HG03521 (cell line): ENCODE results near the gene ZNF416.
A peak's percentile ranks its signal among the peaks of the same experiment; 100 is the strongest.

Experiments
- ATAC-seq: cut with Tn5 transposase; IDR thresholded peaks from one replicate; pipeline ENCODE4 v1.9.1; 2021; ENCODE audit warnings: mild to moderate bottlenecking, moderate library complexity; ENCODE audit not compliant: unreplicated experiment

ZNF416 gene

DNA sequence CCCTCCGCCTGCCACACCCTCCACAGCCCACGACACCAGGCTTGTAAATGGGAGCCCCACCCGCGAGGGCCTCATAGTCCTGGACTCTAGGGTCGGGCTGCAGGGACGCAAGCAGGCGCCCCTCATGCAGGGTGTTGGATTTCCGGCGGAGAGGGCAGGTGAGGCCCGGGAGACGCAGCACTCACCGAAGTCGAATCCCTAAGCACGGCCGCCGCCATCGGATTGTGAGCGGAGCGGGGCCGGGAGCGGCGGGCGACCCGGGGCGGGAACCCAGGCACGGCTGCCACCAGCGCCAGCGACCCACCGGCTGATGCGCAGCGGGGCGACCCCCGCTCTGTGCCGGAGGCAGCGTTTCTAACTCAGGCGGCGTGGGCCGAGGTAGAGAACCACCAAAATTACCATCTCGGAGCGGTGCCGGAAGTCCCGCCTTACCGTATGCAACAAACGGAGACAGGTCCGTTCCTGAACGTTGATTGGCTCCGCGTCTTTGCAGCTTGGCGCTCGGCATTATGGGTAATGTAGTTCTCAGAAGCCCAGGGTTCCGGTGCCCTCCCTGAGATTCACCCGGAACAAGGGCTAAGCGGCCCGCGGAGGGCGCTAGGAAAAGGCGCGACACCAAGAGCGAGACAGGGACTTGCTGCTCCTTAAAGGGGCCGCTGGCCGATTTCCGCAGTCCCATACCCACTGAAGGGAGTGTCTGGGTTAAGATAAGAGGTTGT is at the start of gene ZNF416:
Gene ZNF416, minus strand, starts transcription at position 425 of the 719 bp plus-strand sequence. Its CDS starts 207 bp downstream, at position 218.
- ATAC-seq, result peak; percentile 92

DNA sequence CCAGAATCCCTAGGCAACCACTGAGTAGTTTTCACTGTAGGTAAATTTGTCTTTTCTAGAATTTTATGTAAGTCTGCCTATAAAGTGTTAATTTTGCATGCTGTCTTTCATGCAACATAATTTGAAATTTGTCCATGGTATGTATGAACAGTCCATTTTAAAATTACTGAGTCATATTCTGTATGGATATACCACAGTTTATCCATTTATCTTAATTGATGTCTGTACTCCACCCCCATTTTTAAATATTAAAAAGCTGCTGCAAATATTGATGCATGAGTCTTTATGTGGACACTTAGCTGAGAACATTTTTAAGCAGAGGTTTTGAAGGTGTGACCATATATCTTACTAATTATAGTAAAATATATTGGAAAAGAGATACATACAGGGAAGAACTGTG is 44.4 kb upstream of the ZNF416 start:
- ATAC-seq, result no peak

DNA sequence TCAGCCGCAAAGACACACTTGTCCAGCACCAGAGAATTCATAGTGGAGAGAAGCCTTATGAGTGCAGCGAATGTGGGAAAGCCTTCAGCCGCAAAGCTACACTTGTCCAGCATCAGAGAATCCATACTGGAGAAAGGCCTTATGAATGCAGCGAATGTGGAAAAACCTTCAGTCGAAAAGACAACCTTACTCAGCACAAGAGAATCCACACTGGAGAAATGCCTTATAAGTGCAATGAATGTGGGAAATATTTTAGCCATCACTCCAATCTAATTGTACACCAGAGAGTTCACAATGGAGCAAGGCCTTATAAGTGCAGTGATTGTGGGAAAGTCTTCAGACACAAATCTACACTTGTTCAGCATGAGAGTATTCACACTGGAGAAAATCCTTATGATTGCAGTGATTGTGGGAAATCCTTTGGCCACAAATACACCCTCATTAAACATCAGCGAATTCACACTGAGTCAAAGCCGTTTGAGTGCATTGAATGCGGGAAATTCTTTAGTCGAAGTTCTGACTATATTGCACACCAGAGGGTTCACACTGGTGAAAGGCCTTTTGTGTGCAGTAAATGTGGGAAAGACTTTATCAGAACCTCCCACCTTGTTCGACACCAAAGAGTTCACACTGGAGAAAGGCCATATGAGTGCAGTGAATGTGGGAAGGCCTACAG is 42.1 kb upstream of the ZNF416 start:
- ATAC-seq, result no peak

DNA sequence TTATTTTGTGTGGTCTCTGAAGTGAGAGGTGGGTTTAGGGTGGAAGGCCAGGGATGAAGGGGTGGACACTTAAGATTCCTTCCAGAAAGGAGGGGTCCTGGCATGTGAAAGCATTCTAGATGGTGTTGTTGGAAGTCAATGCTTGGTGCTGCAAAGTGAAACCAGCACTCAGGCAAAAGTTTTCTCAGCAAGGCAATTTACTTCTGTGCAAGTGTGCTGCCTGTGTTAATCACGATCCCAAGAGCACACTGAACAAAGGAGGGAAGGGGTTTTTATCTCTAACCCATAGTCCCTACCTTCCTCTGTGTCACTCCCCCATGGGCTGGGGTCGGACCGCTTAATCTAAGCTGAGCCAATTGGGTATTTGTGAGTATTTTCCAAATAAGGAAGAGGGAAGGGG is 36.6 kb upstream of the ZNF416 start:
- no peak for ATAC-seq

DNA sequence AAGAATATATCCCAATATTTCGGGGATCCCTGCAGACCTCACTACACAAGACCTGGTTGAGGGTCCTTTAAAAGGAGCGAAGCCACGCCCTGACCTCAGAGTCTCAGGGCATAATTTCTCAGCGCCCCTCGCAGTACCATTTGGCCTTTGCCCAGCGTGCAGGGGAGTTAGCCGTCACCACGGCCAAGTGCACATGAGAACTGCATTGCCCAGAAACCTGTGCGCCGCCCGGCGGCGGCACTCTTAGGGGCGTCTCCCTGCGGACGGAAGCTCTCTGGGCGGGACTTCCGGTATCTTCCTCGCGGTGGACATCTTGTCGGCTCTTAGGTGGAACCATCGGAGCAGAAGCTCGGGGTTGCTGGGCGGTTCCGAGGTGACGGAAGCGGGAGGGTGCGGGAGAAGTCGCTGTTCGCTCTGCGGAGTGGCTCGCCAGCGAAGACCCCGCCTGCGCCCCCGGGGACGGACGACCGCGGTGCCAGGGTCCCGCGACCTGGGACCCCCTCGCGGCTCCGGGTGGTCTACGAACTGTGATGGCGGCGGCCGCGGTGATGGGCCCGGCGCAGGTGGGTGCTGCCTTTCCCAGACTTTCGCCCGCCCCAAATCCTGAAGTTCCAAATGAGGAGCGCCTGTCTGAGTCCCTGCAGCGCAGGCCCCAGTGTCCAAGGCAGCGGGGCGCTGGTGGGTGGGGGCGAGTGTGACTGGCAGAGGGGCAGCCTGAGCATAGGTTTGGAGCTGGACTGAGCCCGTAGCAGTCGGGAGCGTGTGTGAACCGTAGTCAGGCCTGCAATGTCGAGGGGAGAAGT is 35.4 kb upstream of the ZNF416 start, which contains the start of gene ZNF134:
Gene ZNF134, plus strand, starts transcription at position 302 of the 803 bp plus-strand sequence. CDS start 5,227 bp downstream, outside the sequence.
- ATAC-seq, result peak; percentile 95

DNA sequence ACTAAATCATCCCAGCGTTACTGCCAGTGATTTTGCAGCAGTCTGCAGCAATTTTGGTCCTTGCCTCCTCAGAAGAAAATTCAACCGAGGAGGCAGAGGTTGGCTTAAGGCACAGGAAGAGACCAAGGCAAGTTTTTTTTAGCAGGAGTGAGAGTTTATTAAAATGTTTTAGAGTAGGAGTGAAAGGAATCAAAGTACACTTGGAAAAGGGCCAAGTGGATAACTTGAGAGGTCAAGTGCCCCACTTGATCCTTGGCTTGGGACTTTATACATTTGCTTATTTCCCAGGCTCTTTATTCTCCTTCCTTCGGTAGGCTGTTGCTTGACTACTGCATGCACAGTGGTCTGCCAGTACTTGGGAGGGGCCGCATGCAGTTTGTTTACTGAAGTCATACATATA is 32.4 kb upstream of the ZNF416 start:
- no peak for ATAC-seq

DNA sequence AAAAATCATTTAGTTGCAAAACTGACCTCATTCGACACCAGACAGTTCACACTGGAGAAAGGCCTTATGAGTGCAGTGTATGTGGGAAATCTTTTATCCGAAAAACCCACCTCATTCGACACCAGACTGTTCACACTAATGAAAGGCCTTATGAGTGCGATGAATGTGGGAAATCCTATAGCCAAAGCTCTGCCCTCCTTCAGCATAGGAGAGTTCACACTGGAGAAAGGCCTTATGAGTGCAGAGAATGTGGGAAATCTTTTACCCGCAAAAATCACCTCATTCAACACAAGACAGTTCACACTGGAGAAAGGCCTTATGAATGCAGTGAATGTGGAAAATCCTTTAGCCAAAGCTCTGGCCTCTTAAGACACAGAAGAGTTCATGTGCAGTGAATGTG is 28.2 kb upstream of the ZNF416 start:
- no peak for ATAC-seq

DNA sequence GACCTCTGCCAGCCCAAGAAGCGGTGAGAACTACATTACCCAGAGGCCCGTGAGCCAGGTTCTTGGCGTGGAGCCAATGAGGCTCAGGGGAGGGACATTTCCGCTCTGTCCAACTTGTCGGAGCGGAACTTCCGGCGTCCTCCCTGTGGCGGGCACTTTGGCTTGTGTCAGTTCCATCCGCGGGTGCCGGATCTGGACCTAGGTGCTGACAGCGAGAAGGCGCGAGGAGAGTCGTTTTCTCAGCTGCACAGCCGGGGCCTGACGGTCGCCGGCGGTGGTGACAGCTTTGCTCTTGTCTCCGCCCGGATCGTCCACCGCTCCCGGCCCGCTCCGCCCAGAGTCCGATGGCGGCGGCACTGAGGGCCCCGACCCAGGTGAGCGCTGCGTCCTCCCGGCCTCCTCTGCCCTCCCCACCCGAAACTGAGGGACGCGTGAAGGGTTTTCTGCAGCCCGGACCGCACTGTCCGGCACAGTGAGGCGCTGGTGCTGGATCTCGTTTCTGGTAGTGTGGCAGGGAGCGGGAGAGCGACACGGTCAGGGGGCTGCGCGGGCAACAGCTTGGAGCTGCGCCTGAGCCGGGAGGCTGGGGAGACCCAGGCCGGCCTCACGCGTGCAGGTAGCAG is 21.2 kb upstream of the ZNF416 start, which contains the start of gene ZNF530:
Gene ZNF530, plus strand, starts transcription at position 125 of the 623 bp plus-strand sequence. CDS start 4,461 bp downstream, outside the sequence.
- peak; percentile 88 for ATAC-seq

DNA sequence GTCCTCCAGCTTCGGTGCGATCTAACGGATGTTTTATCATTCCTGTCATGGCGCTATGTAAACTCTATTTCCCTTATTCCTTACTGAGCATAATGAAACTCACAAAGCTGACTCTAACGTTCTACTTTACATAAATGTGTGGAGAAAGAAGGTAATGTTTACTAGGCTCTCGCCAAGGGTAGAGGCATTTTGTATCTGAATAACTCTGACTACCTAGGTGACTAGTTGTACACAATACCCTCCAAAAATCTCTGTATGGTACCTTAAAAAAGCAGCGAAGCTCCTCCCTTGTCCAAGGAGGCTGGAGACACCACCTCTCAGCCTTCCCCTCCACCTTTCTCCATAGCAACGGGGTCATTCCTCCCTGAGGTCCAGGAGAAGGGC is 20.7 kb upstream of the ZNF416 start:
- no peak for ATAC-seq

DNA sequence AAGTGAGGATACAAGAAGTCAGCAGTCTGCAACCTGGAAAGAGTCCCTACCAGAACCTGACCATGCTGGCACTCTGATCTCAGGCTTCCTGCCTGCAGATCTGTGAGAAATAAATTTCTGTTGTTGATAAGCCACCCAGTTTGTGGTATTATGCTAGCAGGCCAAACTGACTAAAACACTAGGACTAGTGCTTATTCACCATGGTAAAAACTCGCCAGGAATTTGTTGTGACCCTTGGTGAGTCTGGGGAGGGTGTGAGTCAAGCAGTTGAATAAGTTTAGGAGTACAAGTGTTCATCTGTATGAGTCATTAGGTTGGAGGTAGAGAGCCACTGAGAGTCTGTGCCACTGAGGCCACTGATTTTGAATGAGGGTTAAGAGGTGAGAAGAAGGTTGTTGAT is 8.8 kb upstream of the ZNF416 start:
- ATAC-seq, result no peak

DNA sequence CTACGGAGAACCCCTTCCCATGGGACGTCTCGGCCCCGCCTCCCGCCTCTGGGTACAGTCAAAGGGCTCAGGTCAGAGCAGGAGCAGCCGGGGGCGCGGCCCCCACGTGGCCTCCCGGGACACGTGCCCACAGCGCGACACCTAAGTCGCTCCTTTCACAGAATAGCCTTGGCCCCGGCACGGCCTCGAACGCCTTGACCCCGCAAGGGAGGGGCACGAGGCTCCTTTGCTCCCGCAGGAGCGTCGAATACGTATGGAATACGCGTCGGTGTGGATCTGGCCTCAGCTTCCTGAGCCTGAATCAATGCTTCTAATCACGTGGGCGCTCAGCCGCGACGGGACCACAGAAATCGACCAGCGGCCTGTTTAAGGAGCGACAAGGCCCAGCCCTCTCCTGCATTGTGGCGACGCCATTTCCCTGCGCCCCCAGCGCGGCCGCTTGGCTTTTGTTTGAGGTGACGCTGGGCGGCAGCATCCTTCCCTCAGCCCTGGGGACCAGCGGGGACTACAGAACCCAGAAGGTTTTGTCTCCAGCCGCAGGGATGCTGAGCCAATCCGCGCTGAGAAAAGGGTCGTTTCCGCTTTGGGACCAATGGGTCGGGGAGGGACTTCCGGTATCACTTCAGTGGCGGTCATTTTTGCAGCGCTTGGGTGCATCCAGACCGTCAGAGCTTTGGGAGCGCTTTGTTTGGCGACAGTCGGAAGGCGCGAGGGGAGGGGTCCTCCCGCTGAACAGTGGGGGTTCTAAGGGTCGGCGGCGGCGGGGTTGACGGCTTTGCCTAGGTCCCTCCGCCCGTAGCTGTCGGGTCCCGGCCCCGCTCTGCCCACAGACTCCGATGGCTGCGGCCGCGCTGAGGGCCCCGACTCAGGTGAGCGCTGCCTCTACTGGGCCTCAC is 5.1 kb upstream of the ZNF416 start, which contains the start of gene ZIK1:
Gene ZIK1, plus strand, starts transcription at position 625 of the 896 bp plus-strand sequence. Its CDS starts 212 bp downstream, at position 837.
- peak; percentile 58 for ATAC-seq

DNA sequence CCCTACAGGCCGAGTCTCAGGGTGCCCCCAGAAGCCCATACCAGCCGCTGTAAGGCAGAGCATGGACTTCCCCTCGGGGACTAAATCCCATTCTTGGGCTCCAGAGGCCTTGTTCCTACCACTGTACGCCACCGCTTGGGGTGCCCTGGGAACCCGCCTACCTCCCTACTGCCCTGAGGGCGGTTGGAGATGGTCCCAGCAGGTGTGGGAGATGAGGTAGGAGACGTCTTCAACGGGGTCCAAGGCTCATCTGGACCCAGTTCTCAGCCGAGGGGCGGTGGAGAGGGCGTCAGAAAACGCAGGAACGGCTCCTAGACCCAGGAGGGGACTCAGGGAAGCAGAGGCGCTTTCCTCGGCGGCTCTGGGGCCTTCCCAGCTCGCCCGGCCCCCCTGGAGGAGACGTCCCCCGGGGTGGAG is 4.4 kb upstream of the ZNF416 start:
- no peak for ATAC-seq

DNA sequence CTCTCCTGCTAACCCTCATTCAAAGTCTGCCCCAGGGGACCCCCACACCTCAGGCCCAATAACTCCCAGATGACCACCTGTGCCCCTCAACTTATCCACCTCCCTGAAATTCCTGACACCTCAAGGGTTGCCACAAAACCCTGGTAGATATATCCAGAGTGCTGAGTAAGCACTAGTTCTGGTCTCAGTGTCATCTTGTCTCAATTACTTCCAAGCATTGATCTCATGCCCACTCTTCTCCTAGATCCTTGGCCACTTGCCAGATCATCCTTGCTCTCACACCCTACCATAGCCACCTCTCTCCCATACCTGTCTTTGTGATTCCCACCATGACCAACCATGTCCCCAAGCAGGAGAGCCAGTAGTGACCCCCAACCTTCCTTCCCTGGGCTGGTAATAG is 2.0 kb downstream of the ZNF416 start:
- no peak for ATAC-seq

DNA sequence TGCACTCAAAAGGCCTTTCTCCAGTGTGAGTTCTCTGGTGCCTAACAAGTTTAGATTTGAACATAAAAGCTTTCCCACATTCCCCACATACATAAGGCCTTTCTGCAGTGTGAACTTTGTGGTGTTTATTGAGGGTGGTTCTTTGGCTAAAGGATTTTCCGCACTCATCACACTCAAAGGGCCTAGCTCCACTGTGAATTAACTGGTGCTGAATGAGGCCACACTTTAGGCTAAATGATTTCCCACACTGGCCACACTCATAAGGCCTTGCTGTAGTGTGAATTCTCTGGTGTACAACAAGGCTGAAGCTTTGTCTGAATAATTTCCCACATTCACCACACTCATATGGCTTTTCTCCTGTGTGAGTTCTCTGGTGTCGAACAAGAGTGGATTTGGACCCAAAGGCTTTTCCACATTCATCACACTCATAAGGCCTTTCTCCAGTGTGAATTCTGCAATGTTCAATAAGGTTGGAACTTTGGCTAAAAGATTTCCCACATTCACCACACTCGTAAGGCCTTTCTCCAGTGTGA is 6.2 kb downstream of the ZNF416 start:
- ATAC-seq, result no peak

DNA sequence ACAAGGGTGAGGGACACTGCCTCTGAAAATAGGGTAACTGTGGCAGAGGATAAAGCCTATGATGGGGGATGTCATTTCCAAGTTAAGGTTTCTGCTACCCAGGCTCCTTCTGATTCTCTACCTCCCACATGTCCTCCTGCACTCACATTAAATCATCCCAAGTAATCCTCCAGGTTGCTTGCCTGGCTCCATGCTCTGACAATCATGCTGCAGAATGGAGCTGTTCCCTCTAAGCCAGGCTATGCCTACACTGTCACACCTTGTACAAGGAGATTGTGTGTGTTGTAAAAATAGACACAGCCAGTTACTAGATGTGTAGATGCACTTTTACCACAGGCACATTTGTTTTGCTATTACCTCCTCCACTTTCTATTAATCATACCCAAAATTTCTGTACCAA is 8.0 kb downstream of the ZNF416 start:
- ATAC-seq, result no peak

DNA sequence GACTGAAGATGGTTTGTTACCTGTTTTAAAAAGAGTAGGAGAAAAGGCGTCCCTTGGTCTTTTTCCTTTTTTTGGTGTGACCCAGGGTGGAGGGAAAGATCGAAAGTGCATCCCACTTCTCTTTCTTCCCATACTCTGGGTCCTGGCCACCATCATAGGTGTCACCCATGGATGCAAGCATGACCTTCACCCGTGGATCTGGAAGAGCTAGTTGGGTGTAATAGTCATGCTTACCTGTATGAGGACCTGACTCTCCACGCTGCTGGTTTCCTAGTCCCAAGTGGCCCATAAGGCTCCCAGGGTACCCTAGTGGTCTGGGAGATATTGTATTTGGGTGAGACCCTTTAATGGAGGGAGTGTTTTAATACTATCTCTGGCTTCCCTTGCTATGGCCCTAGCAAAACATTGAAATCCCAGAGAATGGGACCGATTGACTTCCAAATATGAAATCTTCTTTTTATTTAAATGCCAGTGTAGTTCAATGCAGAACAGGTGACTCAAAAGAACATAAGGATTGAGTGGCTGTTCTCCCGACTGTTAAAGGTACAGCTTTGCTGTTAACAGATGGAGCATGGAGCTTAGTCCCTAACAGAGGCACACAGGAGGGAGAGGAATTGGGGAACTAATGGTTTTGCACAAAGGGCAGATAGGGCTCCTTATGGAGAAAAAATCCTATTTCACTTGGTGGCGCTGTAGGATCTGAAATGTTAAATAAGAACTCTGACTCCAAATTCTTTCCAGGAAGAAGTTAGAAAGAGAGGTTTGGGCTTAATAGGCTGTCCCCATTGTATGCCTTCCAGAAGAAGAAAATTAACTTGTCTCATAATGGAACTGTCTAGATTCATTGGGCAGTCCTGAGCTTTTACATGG is 12.1 kb downstream of the ZNF416 start:
- no peak for ATAC-seq

DNA sequence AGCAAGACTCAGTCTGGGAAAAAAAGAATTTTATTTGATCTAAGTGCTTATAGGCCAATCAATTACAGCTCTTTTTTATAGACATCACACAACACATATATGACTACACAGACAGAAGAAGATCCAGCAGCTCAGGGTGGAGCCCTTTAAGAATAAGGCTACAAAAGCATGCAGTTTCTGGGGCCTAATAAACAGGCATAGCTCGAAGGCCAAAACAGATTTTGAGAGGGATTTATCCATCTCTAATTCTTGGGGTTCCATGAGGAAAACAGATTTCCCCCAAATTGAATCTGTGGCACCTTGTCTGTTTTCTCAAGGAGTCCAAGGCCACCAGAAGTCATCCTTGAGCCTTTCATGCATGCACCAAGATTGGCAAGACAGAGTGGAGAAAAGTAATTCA is 15.2 kb downstream of the ZNF416 start:
- no peak for ATAC-seq

DNA sequence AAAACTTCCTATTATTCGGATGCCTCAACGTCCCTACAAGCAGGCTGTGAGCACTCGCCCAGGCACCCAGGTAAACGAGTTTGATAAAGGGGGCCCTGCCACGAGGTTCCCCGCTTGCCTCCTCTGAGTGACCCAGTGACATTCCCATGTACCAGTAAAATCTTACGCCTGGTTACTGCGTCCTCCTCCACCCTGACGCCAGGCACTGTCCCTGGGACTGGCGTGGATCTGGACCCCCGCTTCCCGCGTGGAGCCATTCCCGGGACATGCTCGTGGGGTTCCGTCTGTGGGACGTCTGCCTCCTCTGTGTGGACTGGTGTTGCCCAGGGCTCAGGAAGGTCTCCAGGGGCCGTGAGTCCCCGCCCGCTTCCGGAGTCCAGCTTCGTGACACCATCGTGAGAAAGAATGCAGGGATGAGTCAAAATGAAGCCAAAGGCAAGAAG is 18.6 kb downstream of the ZNF416 start:
- ATAC-seq, result peak; percentile 16
